ENCODE measurements around the gene SPIN2A.

Gene SPIN2A

GRCh38 chrX:57135287-57135686 lies 1.9 kb downstream of the SPIN2A start:
- TF ChIP-seq, protein P1, sequence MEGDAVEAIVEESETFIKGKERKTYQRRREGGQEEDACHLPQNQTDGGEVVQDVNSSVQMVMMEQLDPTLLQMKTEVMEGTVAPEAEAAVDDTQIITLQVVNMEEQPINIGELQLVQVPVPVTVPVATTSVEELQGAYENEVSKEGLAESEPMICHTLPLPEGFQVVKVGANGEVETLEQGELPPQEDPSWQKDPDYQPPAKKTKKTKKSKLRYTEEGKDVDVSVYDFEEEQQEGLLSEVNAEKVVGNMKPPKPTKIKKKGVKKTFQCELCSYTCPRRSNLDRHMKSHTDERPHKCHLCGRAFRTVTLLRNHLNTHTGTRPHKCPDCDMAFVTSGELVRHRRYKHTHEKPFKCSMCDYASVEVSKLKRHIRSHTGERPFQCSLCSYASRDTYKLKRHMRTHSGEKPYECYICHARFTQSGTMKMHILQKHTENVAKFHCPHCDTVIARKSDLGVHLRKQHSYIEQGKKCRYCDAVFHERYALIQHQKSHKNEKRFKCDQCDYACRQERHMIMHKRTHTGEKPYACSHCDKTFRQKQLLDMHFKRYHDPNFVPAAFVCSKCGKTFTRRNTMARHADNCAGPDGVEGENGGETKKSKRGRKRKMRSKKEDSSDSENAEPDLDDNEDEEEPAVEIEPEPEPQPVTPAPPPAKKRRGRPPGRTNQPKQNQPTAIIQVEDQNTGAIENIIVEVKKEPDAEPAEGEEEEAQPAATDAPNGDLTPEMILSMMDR (IDR thresholded peaks at IDR 0.05): no peak

DNA sequence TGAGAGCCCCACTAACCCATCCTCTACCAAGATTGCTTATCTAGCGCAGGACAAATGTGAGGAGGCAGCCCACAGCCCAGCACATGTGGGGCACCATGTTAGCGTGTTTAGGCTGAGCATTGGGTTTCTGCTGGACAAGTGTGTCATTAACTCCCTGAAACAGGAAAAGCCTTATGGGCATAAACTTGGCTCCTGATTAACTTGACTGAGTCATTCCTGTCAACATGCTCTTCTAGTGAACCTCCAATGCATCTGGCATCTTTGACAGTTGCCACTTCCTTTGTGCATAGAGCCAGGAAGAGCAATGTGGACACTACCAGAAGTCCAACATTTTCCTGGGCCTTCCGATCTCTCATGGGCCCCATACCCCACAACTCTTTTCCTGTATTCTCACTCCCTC lies 2.5 kb downstream of the SPIN2A start:
- TF ChIP-seq, protein P1 (IDR thresholded peaks at IDR 0.05): no peak

- TF ChIP-seq, protein P1 (IDR thresholded peaks at IDR 0.05): no peak
Observed at GRCh38 chrX:57133706-57134105, 3.5 kb downstream of the SPIN2A start.

DNA sequence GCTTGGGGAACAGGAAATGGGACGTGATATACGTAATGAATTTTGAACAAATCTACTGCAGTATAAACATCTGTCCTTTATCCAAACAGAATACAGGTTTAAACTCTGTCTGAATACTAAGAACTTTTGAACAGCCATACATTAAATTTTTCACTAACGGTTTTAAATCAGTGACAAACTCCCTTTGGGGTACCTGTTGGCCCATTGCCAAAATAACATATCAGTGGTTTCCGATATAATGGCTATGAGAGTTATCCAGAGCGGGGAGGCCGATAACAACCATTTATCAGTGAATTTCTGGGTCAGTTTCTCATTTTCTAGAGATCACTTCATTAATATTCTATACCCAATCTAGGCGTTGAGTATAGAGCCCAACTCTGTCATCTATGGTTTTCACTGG lies 5.2 kb downstream of the SPIN2A start:
- TF ChIP-seq, protein P1 (IDR thresholded peaks at IDR 0.05): no peak

GRCh38 chrX:57121816-57122215 lies 15.4 kb downstream of the SPIN2A start:
- TF ChIP-seq, protein P1 (IDR thresholded peaks at IDR 0.05): no peak

DNA sequence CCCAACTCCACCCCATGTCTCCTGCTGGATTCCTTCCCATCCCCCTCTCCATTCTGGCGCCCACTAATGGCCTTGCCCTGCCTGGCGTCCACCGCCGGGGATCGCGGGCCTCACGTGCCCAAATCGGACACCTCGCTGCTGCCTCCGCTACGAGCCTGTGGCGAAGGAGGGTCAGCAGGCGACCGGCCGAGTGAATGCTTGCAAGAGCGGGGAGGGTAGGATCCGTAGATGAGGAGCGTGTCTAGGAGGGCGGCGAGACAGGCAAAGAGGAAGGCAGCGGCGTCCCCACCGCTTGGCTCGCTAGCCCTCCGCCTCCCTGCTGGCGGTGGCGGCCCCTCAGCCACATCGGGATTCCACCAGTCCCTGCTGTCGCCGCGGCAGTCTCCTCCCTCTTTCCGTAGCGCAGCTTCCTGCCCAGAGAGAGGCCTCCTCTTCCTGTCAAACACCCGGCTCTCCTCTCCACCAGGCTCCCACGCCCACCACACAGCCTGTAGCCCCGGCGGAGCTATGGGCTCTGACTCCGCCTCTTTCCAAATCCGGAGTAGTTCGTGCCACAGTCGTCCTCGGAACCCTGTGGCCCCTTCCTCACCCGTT lies 15.9 kb downstream of the SPIN2A start, which contains the start of gene SPIN2B:
Gene SPIN2B, minus strand, starts transcription at position 387 of the 594 bp plus-strand sequence.
- TF ChIP-seq, protein P1 (IDR thresholded peaks at IDR 0.05): no peak

DNA sequence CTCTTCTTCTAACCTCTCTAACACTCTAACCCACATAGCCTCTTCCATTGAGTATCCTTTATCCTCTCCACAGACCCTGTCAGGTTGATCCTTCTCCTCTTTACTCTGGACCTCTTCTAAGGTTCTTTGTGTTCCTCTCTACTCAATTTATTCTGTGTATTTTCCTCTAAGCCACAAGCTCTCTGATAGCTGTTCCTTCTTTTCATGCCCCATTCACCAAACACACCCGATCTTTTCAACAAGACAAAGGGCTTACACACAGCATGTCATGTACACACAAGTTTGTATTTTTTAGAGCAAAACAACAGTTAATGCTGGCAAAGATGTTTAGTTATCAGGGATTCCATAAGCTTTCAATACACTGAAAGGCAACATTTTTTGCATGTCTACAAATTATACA lies 17.8 kb downstream of the SPIN2A start:
- TF ChIP-seq, protein P1 (IDR thresholded peaks at IDR 0.05): no peak

- TF ChIP-seq, protein P1 (IDR thresholded peaks at IDR 0.05): no peak
Observed at GRCh38 chrX:57104921-57105398, 32.2 kb downstream of the SPIN2A start.

All from LNCAP (cell line).